ENCODE data around the gene UTP25. TPM values are rescaled to one million over a fixed set of nuclear protein-coding genes. Genes with fewer than 3 reads are reported as not detected.

UTP25 gene
- total and polyA plus RNA-seq, 8 donors: 1.1 to 10.6 (median 2.2) TPM

GRCh38 chr1:209855623-209856022, 27.9 kb downstream of the UTP25 start:
- TF ChIP-seq EP300 (IDR thresholded peaks at IDR 0.05) (no peak), CTCF (IDR thresholded peaks at IDR 0.05) (no peak), POLR2A (IDR thresholded peaks at IDR 0.05) (no peak), POLR2AphosphoS5 (IDR thresholded peaks at IDR 0.05) (no peak)
- intact Hi-C loops (cut with DNase I; ENCODE audit: low total_unique reads): no loop called here
- WGBS, 5 donors: 78 to 89% (median 83%) methylated on average over 2 to 5 of the region's 5 CpGs

GRCh38 chr1:209858561-209859103, 30.9 kb downstream of the UTP25 start:
- peaks cover 4 to 28% (median 19%) of the 10 kb centered on the region in 4 donors for H3K36me3 ChIP-seq
- no peak for TF ChIP-seq EP300 (IDR thresholded peaks at IDR 0.05)
- TF ChIP-seq POLR2AphosphoS5 (IDR thresholded peaks at IDR 0.05): no peak
- TF ChIP-seq CTCF (IDR thresholded peaks at IDR 0.05): no peak
- TF ChIP-seq POLR2A (IDR thresholded peaks at IDR 0.05): no peak
- 94 to 97% (median 95%) methylated on average over 22 to 41 of the region's 41 CpGs for WGBS, 5 donors
- no peaks in the 10 kb centered on the region for H3K9me3 ChIP-seq
- peaks cover 0 to 7% (median 5%) of the 10 kb centered on the region in 4 donors for H3K4me1 ChIP-seq
- no peaks in the 10 kb centered on the region for H3K27me3 ChIP-seq
- no peak for DNase-seq
- no peak overlapping the region for H3K27ac ChIP-seq
- intact Hi-C loops (cut with DNase I; ENCODE audit: low total_unique reads): no loop called here
- H3K4me3 ChIP-seq: no peak overlapping the region

More at GRCh38 chr1:209855623-209856022, 27.9 kb downstream of the UTP25 start:
- no peaks in the 10 kb centered on the region for H3K4me1 ChIP-seq
- no peaks in the 10 kb centered on the region for H3K9me3 ChIP-seq
- no peak overlapping the region for H3K27ac ChIP-seq
- peaks cover 28 to 58% (median 49%) of the 10 kb centered on the region in 4 donors for H3K36me3 ChIP-seq
- DNase-seq: no peak
- H3K27me3 ChIP-seq: no peaks in the 10 kb centered on the region
- H3K4me3 ChIP-seq: no peak overlapping the region

GRCh38 chr1:209860293-209860881, 32.6 kb downstream of the UTP25 start:
- no peaks in the 10 kb centered on the region for H3K27me3 ChIP-seq
- H3K9me3 ChIP-seq: no peaks in the 10 kb centered on the region
- H3K4me3 ChIP-seq: no peak overlapping the region
- WGBS, 5 donors: 13 to 15% (median 14%) methylated on average over 7 of the region's 7 CpGs
- no peak overlapping the region for H3K27ac ChIP-seq
- H3K4me1 ChIP-seq: peaks cover 0 to 10% (median 6%) of the 10 kb centered on the region in 4 donors
- no peak for TF ChIP-seq EP300 (IDR thresholded peaks at IDR 0.05)
- TF ChIP-seq POLR2AphosphoS5 (IDR thresholded peaks at IDR 0.05): no peak
- no peak for TF ChIP-seq POLR2A (IDR thresholded peaks at IDR 0.05)
- peak in 5 of 7 experiments; percentile 63 to 87 (median 83) for TF ChIP-seq CTCF (IDR thresholded peaks at IDR 0.05)
- peaks cover 0 to 10% (median 2%) of the 10 kb centered on the region in 4 donors for H3K36me3 ChIP-seq
- intact Hi-C loops (cut with DNase I; ENCODE audit: low total_unique reads): loop anchor here (5.0 kb wide), 1 partner anchor 127 kb away; no protein-coding TSS in a partner anchor
- peak; percentile 79 to 93 for DNase-seq

- intact Hi-C loops (cut with DNase I; ENCODE audit: low total_unique reads): loop anchor here (5.0 kb wide), 1 partner anchor 126 kb away; no protein-coding TSS in a partner anchor
Observed at GRCh38 chr1:209861242-209861641, 33.5 kb downstream of the UTP25 start.

More at GRCh38 chr1:209861242-209861641, 33.5 kb downstream of the UTP25 start:
- Histone ChIP-seq H3K4me1 (peaks cover 0 to 10% (median 6%) of the 10 kb centered on the region in 4 donors), H3K9me3 (peaks cover 0 to 4% (median 0%) of the 10 kb centered on the region in 4 donors), H3K4me3 (no peak overlapping the region), H3K27me3 (no peaks in the 10 kb centered on the region), H3K27ac (no peak overlapping the region), H3K36me3 (peaks cover 0 to 3% (median 0%) of the 10 kb centered on the region in 4 donors)
- no peak for DNase-seq
- no peak for TF ChIP-seq EP300 (IDR thresholded peaks at IDR 0.05)
- TF ChIP-seq POLR2AphosphoS5 (IDR thresholded peaks at IDR 0.05): no peak
- TF ChIP-seq CTCF (IDR thresholded peaks at IDR 0.05): no peak
- TF ChIP-seq POLR2A (IDR thresholded peaks at IDR 0.05): no peak
- WGBS, 5 donors: 21 to 43% (median 36%) methylated on average over 2 of the region's 2 CpGs

Measured in stomach (tissue), 9 donors.